ENCODE measurements around the gene LAT. TPM values are rescaled to one million over a fixed set of nuclear protein-coding genes. Genes with fewer than 3 reads are reported as not detected.

Gene LAT
- total RNA-seq, 8 experiments from 2014 or later = 0.71 to 6.2 (median 3.4) TPM

GRCh38 chr16:28982418-28982817, 2.4 kb upstream of the LAT start:
- in situ Hi-C loops (cut with MboI; ENCODE audit: low pct_unique_long_range_greater_than_20kb in 2 of 9, low sequenced_read_pairs in 9 of 9, unreplicated experiment in 9 of 9) = no loop called here
- no peak for ATAC-seq (replicated peaks in 6 of 8)
- no peak overlapping the region for H3K27ac ChIP-seq
- H3K4me3 ChIP-seq = no peak overlapping the region
- WGBS, 10 experiments = 94 to 100% methylated on average over 1 to 6 of the region's 10 CpGs; no CpG with 5 or more reads in 8 of the 10 experiments
- H3K4me1 ChIP-seq (replicated peaks in 1 of 2) = no peaks in the 10 kb centered on the region

- no peaks in the 10 kb centered on the region for H3K4me1 ChIP-seq (replicated peaks in 1 of 2)
- WGBS, 10 experiments = 60 to 100% (median 94%) methylated on average over 2 to 4 of the region's 11 CpGs; no CpG with 5 or more reads in 6 of the 10 experiments
- no peak for ATAC-seq (replicated peaks in 6 of 8)
- H3K4me3 ChIP-seq = no peak overlapping the region
- in situ Hi-C loops (cut with MboI; ENCODE audit: low pct_unique_long_range_greater_than_20kb in 2 of 9, low sequenced_read_pairs in 9 of 9, unreplicated experiment in 9 of 9) = no loop called here
- no peak overlapping the region for H3K27ac ChIP-seq
These were observed 1.9 kb upstream of the LAT start for GRCh38 chr16:28982949-28983348.

GRCh38 chr16:28983644-28984043, 1.2 kb upstream of the LAT start:
- no peak overlapping the region for H3K4me3 ChIP-seq
- no peak for ATAC-seq (replicated peaks in 6 of 8)
- 60 to 100% (median 93%) methylated on average over 1 to 10 of the region's 18 CpGs; no CpG with 5 or more reads in 5 of the 10 experiments for WGBS, 10 experiments
- in situ Hi-C loops (cut with MboI; ENCODE audit: low pct_unique_long_range_greater_than_20kb in 2 of 9, low sequenced_read_pairs in 9 of 9, unreplicated experiment in 9 of 9) = no loop called here
- H3K27ac ChIP-seq = no peak overlapping the region
- no peaks in the 10 kb centered on the region for H3K4me1 ChIP-seq (replicated peaks in 1 of 2)

GRCh38 chr16:28984091-28984490, 761 bp upstream of the LAT start:
- H3K4me3 ChIP-seq = no peak overlapping the region
- H3K4me1 ChIP-seq (replicated peaks in 1 of 2) = no peaks in the 10 kb centered on the region
- in situ Hi-C loops (cut with MboI; ENCODE audit: low pct_unique_long_range_greater_than_20kb in 2 of 9, low sequenced_read_pairs in 9 of 9, unreplicated experiment in 9 of 9) = no loop called here
- WGBS, 10 experiments = 94 to 100% methylated on average over 1 to 3 of the region's 12 CpGs; no CpG with 5 or more reads in 8 of the 10 experiments
- H3K27ac ChIP-seq = no peak overlapping the region
- peak in 4 of 8 experiments; percentile 12 to 26 (median 19) for ATAC-seq (replicated peaks in 6 of 8)

- WGBS, 10 experiments = 80 to 100% (median 90%) methylated on average over 1 to 6 of the region's 19 CpGs; no CpG with 5 or more reads in 5 of the 10 experiments
- no peaks in the 10 kb centered on the region for H3K4me1 ChIP-seq (replicated peaks in 1 of 2)
- no peak overlapping the region for H3K4me3 ChIP-seq
- peak in 3 of 8 experiments; percentile 4 to 15 (median 6) for ATAC-seq (replicated peaks in 6 of 8)
- no peak overlapping the region for H3K27ac ChIP-seq
- in situ Hi-C loops (cut with MboI; ENCODE audit: low pct_unique_long_range_greater_than_20kb in 2 of 9, low sequenced_read_pairs in 9 of 9, unreplicated experiment in 9 of 9) = no loop called here
These were observed 574 bp downstream of the LAT start for GRCh38 chr16:28985211-28986041.

- Histone ChIP-seq H3K27ac (no peak overlapping the region), H3K4me3 (no peak overlapping the region), H3K4me1 (replicated peaks in 1 of 2) (no peaks in the 10 kb centered on the region)
- no CpG with 5 or more reads among the region's 9 CpGs for WGBS, 10 experiments
- ATAC-seq (replicated peaks in 6 of 8) = no peak
- in situ Hi-C loops (cut with MboI; ENCODE audit: low pct_unique_long_range_greater_than_20kb in 2 of 9, low sequenced_read_pairs in 9 of 9, unreplicated experiment in 9 of 9) = no loop called here
These were observed 1.2 kb downstream of the LAT start for GRCh38 chr16:28986046-28986445.

- in situ Hi-C loops (cut with MboI; ENCODE audit: low pct_unique_long_range_greater_than_20kb in 2 of 9, low sequenced_read_pairs in 9 of 9, unreplicated experiment in 9 of 9) = no loop called here
- no peaks in the 10 kb centered on the region for H3K4me1 ChIP-seq (replicated peaks in 1 of 2)
- no peak overlapping the region for H3K27ac ChIP-seq
- 94 to 100% (median 100%) methylated on average over 1 to 3 of the region's 13 CpGs; no CpG with 5 or more reads in 6 of the 10 experiments for WGBS, 10 experiments
- ATAC-seq (replicated peaks in 6 of 8) = no peak
- H3K4me3 ChIP-seq = no peak overlapping the region
These were observed 1.6 kb downstream of the LAT start for GRCh38 chr16:28986492-28986891.

GRCh38 chr16:28987170-28987853, 2.5 kb downstream of the LAT start:
- no peak overlapping the region for H3K27ac ChIP-seq
- in situ Hi-C loops (cut with MboI; ENCODE audit: low pct_unique_long_range_greater_than_20kb in 2 of 9, low sequenced_read_pairs in 9 of 9, unreplicated experiment in 9 of 9) = no loop called here
- WGBS, 10 experiments = 80 to 100% (median 93%) methylated on average over 1 to 4 of the region's 4 CpGs
- H3K4me3 ChIP-seq = no peak overlapping the region
- ATAC-seq (replicated peaks in 6 of 8) = no peak
- H3K4me1 ChIP-seq (replicated peaks in 1 of 2) = no peaks in the 10 kb centered on the region

GRCh38 chr16:28989363-28989762, 4.5 kb downstream of the LAT start:
- in situ Hi-C loops (cut with MboI; ENCODE audit: low pct_unique_long_range_greater_than_20kb in 2 of 9, low sequenced_read_pairs in 9 of 9, unreplicated experiment in 9 of 9) = no loop called here
- no peak overlapping the region for H3K27ac ChIP-seq
- ATAC-seq (replicated peaks in 6 of 8) = peak in 1 of 8 experiments; percentile 8
- WGBS, 10 experiments = 100% methylated on average over 1 of the region's 14 CpGs; no CpG with 5 or more reads in 8 of the 10 experiments
- H3K4me1 ChIP-seq (replicated peaks in 1 of 2) = no peaks in the 10 kb centered on the region
- H3K4me3 ChIP-seq = no peak overlapping the region

- in situ Hi-C loops (cut with MboI; ENCODE audit: low pct_unique_long_range_greater_than_20kb in 2 of 9, low sequenced_read_pairs in 9 of 9, unreplicated experiment in 9 of 9) = no loop called here
- 28 to 100% (median 65%) methylated on average over 1 to 6 of the region's 11 CpGs; no CpG with 5 or more reads in 1 of the 10 experiments for WGBS, 10 experiments
- Histone ChIP-seq H3K4me3 (no peak overlapping the region), H3K27ac (no peak overlapping the region), H3K4me1 (replicated peaks in 1 of 2) (no peaks in the 10 kb centered on the region)
- peak in 5 of 8 experiments; percentile 6 to 55 (median 11) for ATAC-seq (replicated peaks in 6 of 8)
These were observed 5.7 kb downstream of the LAT start for GRCh38 chr16:28990375-28991040.

- ATAC-seq (replicated peaks in 6 of 8) = no peak
- no peak overlapping the region for H3K27ac ChIP-seq
- no peaks in the 10 kb centered on the region for H3K4me1 ChIP-seq (replicated peaks in 1 of 2)
- 40 to 100% (median 77%) methylated on average over 1 to 3 of the region's 8 CpGs; no CpG with 5 or more reads in 4 of the 10 experiments for WGBS, 10 experiments
- in situ Hi-C loops (cut with MboI; ENCODE audit: low pct_unique_long_range_greater_than_20kb in 2 of 9, low sequenced_read_pairs in 9 of 9, unreplicated experiment in 9 of 9) = no loop called here
- H3K4me3 ChIP-seq = no peak overlapping the region
These were observed 6.8 kb downstream of the LAT start for GRCh38 chr16:28991687-28992086.

- WGBS, 10 experiments = 80 to 97% (median 88%) methylated on average over 1 to 6 of the region's 10 CpGs; no CpG with 5 or more reads in 6 of the 10 experiments
- no peak overlapping the region for H3K27ac ChIP-seq
- H3K4me3 ChIP-seq = no peak overlapping the region
- H3K4me1 ChIP-seq (replicated peaks in 1 of 2) = no peaks in the 10 kb centered on the region
- in situ Hi-C loops (cut with MboI; ENCODE audit: low pct_unique_long_range_greater_than_20kb in 2 of 9, low sequenced_read_pairs in 9 of 9, unreplicated experiment in 9 of 9) = no loop called here
- no peak for ATAC-seq (replicated peaks in 6 of 8)
These were observed 7.6 kb downstream of the LAT start for GRCh38 chr16:28992496-28992895.

GRCh38 chr16:28998837-28999236, 14.0 kb downstream of the LAT start:
- Histone ChIP-seq H3K4me1 (replicated peaks in 1 of 2) (no peaks in the 10 kb centered on the region), H3K4me3 (no peak overlapping the region), H3K27ac (no peak overlapping the region)
- in situ Hi-C loops (cut with MboI; ENCODE audit: low pct_unique_long_range_greater_than_20kb in 2 of 9, low sequenced_read_pairs in 9 of 9, unreplicated experiment in 9 of 9) = no loop called here
- 31 to 100% (median 83%) methylated on average over 1 to 2 of the region's 3 CpGs; no CpG with 5 or more reads in 2 of the 10 experiments for WGBS, 10 experiments
- ATAC-seq (replicated peaks in 6 of 8) = no peak
